Ovary (tissue), 9 donors: Measurements from ENCODE around the gene COMMD3. TPM values are rescaled to one million over a fixed set of nuclear protein-coding genes. Genes with fewer than 3 reads are reported as not detected.

Experiments
- DNase-seq, 5 donors: peaks; one replicate each; pipeline ENCODE4 v3.0.0-alpha.2; 2019 to 2020
- H3K27ac ChIP-seq, 2 donors: fragments of 200-600 bp; one replicate each; pipeline versions ENCODE4 v1.5.1 to v1.8.0; 2019 to 2022
- H3K27me3 ChIP-seq: fragments of 200-600 bp; one replicate; pipeline ENCODE4 v1.8.0; 2022
- H3K36me3 ChIP-seq: fragments of 200-600 bp; sonication (generic); one replicate; pipeline ENCODE4 v1.5.1; 2019
- H3K4me1 ChIP-seq: one replicate; pipeline ENCODE4 v1.8.1; 2013; ENCODE audit warnings: mild to moderate bottlenecking, moderate library complexity; ENCODE audit not compliant: insufficient read depth
- H3K4me3 ChIP-seq: fragments of 200-600 bp; sonication (generic); one replicate; pipeline ENCODE4 v1.5.1; 2017
- H3K9me3 ChIP-seq, 2 donors: fragments of 200-600 bp in 1 of 2; sonication (generic) in 1 of 2; one replicate each; pipeline versions ENCODE4 v1.5.1 to v1.8.1; 2013 to 2019; ENCODE audit warnings: mild to moderate bottlenecking in 1 of 2, moderate library complexity in 1 of 2
- EP300 ChIP-seq: sonication (generic); formaldehyde crosslinking; IDR thresholded peaks from one replicate; pipeline ENCODE4 v1.6.1; 2017; ENCODE audit warnings: antibody characterized with exemption
- POLR2A ChIP-seq: fragments of 450-650 bp; IDR thresholded peaks from one replicate; pipeline ENCODE4 v1.6.1; 2017; ENCODE audit warnings: antibody characterized with exemption, mild to moderate bottlenecking, moderate library complexity
- WGBS, 3 donors: extraction: QIAGEN DNeasy Blood & Tissue Kit in 1 of 3; methylation state at CpG; one replicate each; pipeline versions ENCODE4 v1.1.5 to v1.1.7; 2013 to 2017; 5-methylcytosine and 5-hydroxymethylcytosine counted together
- intact Hi-C, 4 donors: fragments of 100-400 bp; cut with DNase I; formaldehyde crosslinking; loops; one replicate each; pipeline versions ENCODE4 v1.11.0 to v1.15.1; 2022 to 2023
- polyA plus RNA-seq, 2 donors: library from polyadenylated mRNA; stranded (reverse); fragments of 200-250 nt in 1 of 2; fragments of 350-450 nt in 1 of 2; fragmentation: Illumina TruSeq in 1 of 2; extraction: RNeasy Lipid Tissue Mini Kit (QIAGEN cat#74804) in 1 of 2; gene quantifications; one replicate each; pipeline ENCODE4 v1.2.3, GENCODE V29; 2013 to 2014
- total RNA-seq, 7 donors: library from RNA; depleted of rRNA in 2 of 7; stranded (reverse); fragments of >200 nt in 2 of 7; fragmentation: NEBNext Ultra II Directional in 3 of 7; extraction: Animal tissue kit (Norgen Biotek cat#: 25700) in 3 of 7; gene quantifications; one replicate each; pipeline versions ENCODE4 v1.1.0 to v1.2.4, GENCODE V29; 2016 to 2023
- TF ChIP-seq, protein P1 (sequence below), 3 donors: fragments of 450-650 bp in 2 of 3; fragments of 200-600 bp in 1 of 3; IDR thresholded peaks; one replicate each; pipeline versions ENCODE4 v1.5.1 to v1.8.0; 2016 to 2022; ENCODE audit warnings: antibody characterized with exemption in 3 of 3, mild to moderate bottlenecking in 1 of 3
- donor health status: DM: no; HTN: no; CAD: no; lungs with moderate emphysema.
- donor health status: DM: no; HTN: no; CAD: no.
- donor health status: Bipolar disorder and iron deficiency.
- donor health status: DM: yes; HTN: yes; CAD: no.
- donor health status: DM: no; HTN: no; CAD: no.
- donor health status: DM: yes; HTN: yes; CAD: no.

The COMMD3 gene
- total and polyA plus RNA-seq, 9 donors: 18.8 to 54.5 (median 39.7) TPM

DNA sequence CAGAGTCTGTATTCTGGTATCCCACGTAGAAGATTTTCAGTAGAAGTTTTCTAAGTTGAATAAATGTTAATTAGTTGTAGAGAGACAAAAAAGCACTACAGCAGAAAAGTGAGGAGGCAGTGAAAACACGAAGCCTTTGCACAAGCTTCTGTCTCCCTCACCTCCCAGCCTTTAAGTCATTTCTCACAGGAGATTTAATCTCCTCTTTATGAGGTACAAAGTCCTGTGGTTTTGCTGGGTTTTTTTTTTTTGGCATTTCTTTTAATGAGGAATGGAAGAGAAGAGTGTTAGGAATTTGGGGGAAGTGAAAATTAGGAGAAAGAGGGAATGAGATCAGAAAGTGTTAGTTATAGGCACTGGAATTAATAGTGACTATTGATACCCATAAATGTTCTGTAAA is 50.6 kb downstream of the COMMD3 start:
- no peak for DNase-seq
- no peaks in the 10 kb centered on the region for H3K4me1 ChIP-seq
- TF ChIP-seq, protein P1, sequence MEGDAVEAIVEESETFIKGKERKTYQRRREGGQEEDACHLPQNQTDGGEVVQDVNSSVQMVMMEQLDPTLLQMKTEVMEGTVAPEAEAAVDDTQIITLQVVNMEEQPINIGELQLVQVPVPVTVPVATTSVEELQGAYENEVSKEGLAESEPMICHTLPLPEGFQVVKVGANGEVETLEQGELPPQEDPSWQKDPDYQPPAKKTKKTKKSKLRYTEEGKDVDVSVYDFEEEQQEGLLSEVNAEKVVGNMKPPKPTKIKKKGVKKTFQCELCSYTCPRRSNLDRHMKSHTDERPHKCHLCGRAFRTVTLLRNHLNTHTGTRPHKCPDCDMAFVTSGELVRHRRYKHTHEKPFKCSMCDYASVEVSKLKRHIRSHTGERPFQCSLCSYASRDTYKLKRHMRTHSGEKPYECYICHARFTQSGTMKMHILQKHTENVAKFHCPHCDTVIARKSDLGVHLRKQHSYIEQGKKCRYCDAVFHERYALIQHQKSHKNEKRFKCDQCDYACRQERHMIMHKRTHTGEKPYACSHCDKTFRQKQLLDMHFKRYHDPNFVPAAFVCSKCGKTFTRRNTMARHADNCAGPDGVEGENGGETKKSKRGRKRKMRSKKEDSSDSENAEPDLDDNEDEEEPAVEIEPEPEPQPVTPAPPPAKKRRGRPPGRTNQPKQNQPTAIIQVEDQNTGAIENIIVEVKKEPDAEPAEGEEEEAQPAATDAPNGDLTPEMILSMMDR (IDR thresholded peaks at IDR 0.05): no peak
- TF ChIP-seq EP300 (no peak), POLR2A (no peak)
- WGBS, 3 donors: 39 to 51% (median 43%) methylated on average over 2 of the region's 2 CpGs
- no peaks in the 10 kb centered on the region for H3K36me3 ChIP-seq
- no peak overlapping the region for H3K4me3 ChIP-seq
- intact Hi-C loops: no loop called here
- no peak overlapping the region for H3K27ac ChIP-seq
- no peaks in the 10 kb centered on the region for H3K27me3 ChIP-seq
- no peaks in the 10 kb centered on the region for H3K9me3 ChIP-seq

DNA sequence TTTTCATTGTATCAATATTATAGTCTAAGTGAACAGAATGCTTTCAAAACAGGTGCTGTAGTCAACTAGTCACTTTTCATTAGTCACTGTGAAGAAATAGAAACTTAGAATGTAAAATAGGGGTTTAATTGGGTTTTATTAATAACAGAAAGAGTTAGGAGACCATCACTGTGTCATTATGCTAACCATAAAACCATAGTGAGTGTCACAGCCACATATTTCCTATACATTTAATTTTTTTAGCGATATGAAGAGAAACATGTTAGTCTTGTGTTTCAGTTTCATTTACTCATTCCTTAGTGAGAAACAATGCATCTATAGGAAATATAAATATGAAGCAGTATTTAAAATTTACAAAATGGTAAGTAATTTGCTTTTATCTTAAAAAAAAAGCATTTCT is 51.3 kb downstream of the COMMD3 start:
- H3K4me1 ChIP-seq: no peaks in the 10 kb centered on the region
- TF ChIP-seq, protein P1 (IDR thresholded peaks at IDR 0.05): no peak
- TF ChIP-seq EP300 (no peak), POLR2A (no peak)
- H3K36me3 ChIP-seq: no peaks in the 10 kb centered on the region
- H3K9me3 ChIP-seq: no peaks in the 10 kb centered on the region
- WGBS, 3 donors: 94 to 99% (median 98%) methylated on average over 1 of the region's 1 CpG
- intact Hi-C loops: no loop called here
- no peak overlapping the region for H3K27ac ChIP-seq
- DNase-seq: no peak
- H3K4me3 ChIP-seq: no peak overlapping the region
- H3K27me3 ChIP-seq: no peaks in the 10 kb centered on the region

DNA sequence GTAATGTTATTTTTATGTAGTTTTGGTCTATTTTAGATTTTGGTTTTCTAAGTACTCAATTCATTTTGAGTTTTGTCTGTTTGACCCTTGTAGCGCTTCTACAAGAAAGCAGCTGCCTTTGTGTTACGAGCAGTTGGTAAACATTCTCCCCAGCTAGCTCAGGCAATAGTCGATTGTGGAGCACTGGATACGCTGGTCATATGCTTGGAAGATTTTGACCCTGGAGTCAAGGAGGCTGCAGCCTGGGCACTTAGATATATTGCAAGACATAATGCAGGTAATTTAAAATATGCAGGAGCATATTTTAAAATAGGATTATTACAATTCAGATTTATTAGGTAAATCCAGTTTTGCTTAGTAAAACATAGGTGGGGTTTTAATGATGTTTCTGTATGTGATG is 52.2 kb downstream of the COMMD3 start:
- 79 to 85% (median 81%) methylated on average over 4 of the region's 4 CpGs for WGBS, 3 donors
- no peaks in the 10 kb centered on the region for H3K9me3 ChIP-seq
- no peaks in the 10 kb centered on the region for H3K4me1 ChIP-seq
- no peaks in the 10 kb centered on the region for H3K36me3 ChIP-seq
- TF ChIP-seq POLR2A: no peak
- no peak for TF ChIP-seq EP300
- TF ChIP-seq, protein P1 (IDR thresholded peaks at IDR 0.05): no peak
- H3K4me3 ChIP-seq: no peak overlapping the region
- no peak for DNase-seq
- H3K27me3 ChIP-seq: no peaks in the 10 kb centered on the region
- intact Hi-C loops: no loop called here
- H3K27ac ChIP-seq: no peak overlapping the region

GRCh38 chr10:22368981-22369380 is 52.8 kb downstream of the COMMD3 start:
- no peaks in the 10 kb centered on the region for H3K27me3 ChIP-seq
- DNase-seq: no peak
- H3K9me3 ChIP-seq: no peaks in the 10 kb centered on the region
- no peak overlapping the region for H3K4me3 ChIP-seq
- no peak for TF ChIP-seq EP300
- TF ChIP-seq, protein P1 (IDR thresholded peaks at IDR 0.05): no peak
- no peak for TF ChIP-seq POLR2A
- H3K4me1 ChIP-seq: no peaks in the 10 kb centered on the region
- intact Hi-C loops: no loop called here
- 43 to 47% (median 45%) methylated on average over 2 of the region's 2 CpGs for WGBS, 3 donors
- no peaks in the 10 kb centered on the region for H3K36me3 ChIP-seq
- no peak overlapping the region for H3K27ac ChIP-seq
